ENCODE data around the gene MYH6.

DNA sequence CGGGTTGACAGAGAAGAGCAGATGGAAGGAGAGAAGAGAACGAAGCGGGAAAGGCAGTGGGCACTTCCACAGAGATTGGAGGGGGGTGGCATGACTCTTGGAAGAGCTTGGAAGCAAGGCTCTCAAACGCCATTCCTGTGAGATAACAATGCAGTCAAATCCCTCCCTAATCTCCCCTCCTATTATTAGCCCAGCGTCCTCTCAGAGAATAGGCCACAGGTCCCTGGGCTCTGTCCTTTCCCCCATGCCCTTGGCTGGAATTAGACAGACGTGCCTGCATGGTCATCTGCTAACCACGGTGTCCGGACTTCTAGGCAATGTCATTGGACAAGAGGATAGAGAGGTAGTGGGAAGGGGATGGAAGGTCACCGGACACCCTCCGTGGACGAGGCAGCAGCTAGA, 35.3 kb upstream of the MYH6 start:
- TF ChIP-seq, protein P1, sequence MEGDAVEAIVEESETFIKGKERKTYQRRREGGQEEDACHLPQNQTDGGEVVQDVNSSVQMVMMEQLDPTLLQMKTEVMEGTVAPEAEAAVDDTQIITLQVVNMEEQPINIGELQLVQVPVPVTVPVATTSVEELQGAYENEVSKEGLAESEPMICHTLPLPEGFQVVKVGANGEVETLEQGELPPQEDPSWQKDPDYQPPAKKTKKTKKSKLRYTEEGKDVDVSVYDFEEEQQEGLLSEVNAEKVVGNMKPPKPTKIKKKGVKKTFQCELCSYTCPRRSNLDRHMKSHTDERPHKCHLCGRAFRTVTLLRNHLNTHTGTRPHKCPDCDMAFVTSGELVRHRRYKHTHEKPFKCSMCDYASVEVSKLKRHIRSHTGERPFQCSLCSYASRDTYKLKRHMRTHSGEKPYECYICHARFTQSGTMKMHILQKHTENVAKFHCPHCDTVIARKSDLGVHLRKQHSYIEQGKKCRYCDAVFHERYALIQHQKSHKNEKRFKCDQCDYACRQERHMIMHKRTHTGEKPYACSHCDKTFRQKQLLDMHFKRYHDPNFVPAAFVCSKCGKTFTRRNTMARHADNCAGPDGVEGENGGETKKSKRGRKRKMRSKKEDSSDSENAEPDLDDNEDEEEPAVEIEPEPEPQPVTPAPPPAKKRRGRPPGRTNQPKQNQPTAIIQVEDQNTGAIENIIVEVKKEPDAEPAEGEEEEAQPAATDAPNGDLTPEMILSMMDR (IDR thresholded peaks at IDR 0.05; ENCODE audit: insufficient read depth, low read depth, low read length) = no peak
- TF ChIP-seq EZH2 (IDR thresholded peaks at IDR 0.05; ENCODE audit: insufficient read depth, low read length) = no peak
